Transverse colon (tissue), 4 donors: ENCODE results near the gene VEGFA.

Experiments used
- CTCF ChIP-seq, 5 experiments: fragments of 200-600 bp in 3 of 5; fragments of 450-650 bp in 2 of 5; sonication (generic) in 3 of 5; IDR thresholded peaks; 1 replicate in 2 of 5; 2 replicates in 3 of 5; pipeline ENCODE4 v1.5.1; 2016 to 2017; ENCODE audit warnings: antibody characterized with exemption in 5 of 5, inconsistent platforms in 3 of 5, mild to moderate bottlenecking in 2 of 5, moderate library complexity in 1 of 5
- POLR2AphosphoS5 ChIP-seq, 3 donors: sonication (generic); formaldehyde crosslinking; IDR thresholded peaks; one replicate each; pipeline ENCODE4 v1.6.1; 2016; ENCODE audit warnings: antibody characterized with exemption in 3 of 3

GRCh38 chr6:43735642-43736199, 34.3 kb upstream of the VEGFA start:
- no peak for TF ChIP-seq CTCF (IDR thresholded peaks at IDR 0.05)
- TF ChIP-seq POLR2AphosphoS5 (IDR thresholded peaks at IDR 0.05) = no peak
